ENCODE measurements around the gene PRSS57.
"Not testable (repeated sequence)": the region's sequence is repeated elsewhere in the genome, so short reads cannot be mapped to it uniquely, and the experiment has no call there.

The PRSS57 gene

GRCh38 chr19:674282-675151 is 20.7 kb downstream of the PRSS57 start:
- no peak for DNase-seq (ENCODE audit: low read depth in 2 of 2)

- DNase-seq (ENCODE audit: low read depth in 2 of 2): no peak
These were observed 24.6 kb downstream of the PRSS57 start for GRCh38 chr19:670609-671075.

- DNase-seq (ENCODE audit: low read depth in 2 of 2): not testable (repeated sequence)
These were observed 26.4 kb downstream of the PRSS57 start for GRCh38 chr19:668675-669434.

GRCh38 chr19:666985-667573 is 28.2 kb downstream of the PRSS57 start:
- not testable (repeated sequence) for DNase-seq (ENCODE audit: low read depth in 2 of 2)

- DNase-seq (ENCODE audit: low read depth in 2 of 2): peak; percentile 54 to 65
These were observed 30.3 kb downstream of the PRSS57 start for GRCh38 chr19:664913-665443.

GRCh38 chr19:663682-664117 is 31.6 kb downstream of the PRSS57 start:
- DNase-seq (ENCODE audit: low read depth in 2 of 2): no peak

GRCh38 chr19:662962-663681 is 32.1 kb downstream of the PRSS57 start, which contains the start of gene RNF126:
Gene RNF126, minus strand, starts transcription at chr19:663214. Its CDS starts 93 bp downstream, at chr19:663121.
- peak; percentile 87 to 92 for DNase-seq (ENCODE audit: low read depth in 2 of 2)

- DNase-seq (ENCODE audit: low read depth in 2 of 2): peak; percentile 64 to 65
These were observed 32.9 kb downstream of the PRSS57 start for GRCh38 chr19:662207-662961.

- peak; percentile 45 to 48 for DNase-seq (ENCODE audit: low read depth in 2 of 2)
These were observed 33.6 kb downstream of the PRSS57 start for GRCh38 chr19:661427-662196.

- DNase-seq (ENCODE audit: low read depth in 2 of 2): no peak
These were observed 34.3 kb downstream of the PRSS57 start for GRCh38 chr19:660793-661426.

GRCh38 chr19:658916-659839 is 36.1 kb downstream of the PRSS57 start:
- DNase-seq (ENCODE audit: low read depth in 2 of 2): no peak

- no peak for DNase-seq (ENCODE audit: low read depth in 2 of 2)
These were observed 37.0 kb downstream of the PRSS57 start for GRCh38 chr19:658059-658839.

GRCh38 chr19:657611-658010 is 37.6 kb downstream of the PRSS57 start:
- no peak for DNase-seq (ENCODE audit: low read depth in 2 of 2)

GRCh38 chr19:656751-657559 is 38.3 kb downstream of the PRSS57 start:
- no peak for DNase-seq (ENCODE audit: low read depth in 2 of 2)

GRCh38 chr19:655691-656090 is 39.6 kb downstream of the PRSS57 start:
- DNase-seq (ENCODE audit: low read depth in 2 of 2): no peak

- no peak for DNase-seq (ENCODE audit: low read depth in 2 of 2)
These were observed 41.8 kb downstream of the PRSS57 start for GRCh38 chr19:653425-653824.
